GM18498 (cell line): ENCODE data around the gene TBCD.

Source experiments
- ATAC-seq: cut with Tn5 transposase; IDR thresholded peaks from one replicate; pipeline ENCODE4 v1.9.1; 2021; ENCODE audit warnings: mild to moderate bottlenecking, moderate library complexity; ENCODE audit not compliant: unreplicated experiment

The TBCD gene

DNA sequence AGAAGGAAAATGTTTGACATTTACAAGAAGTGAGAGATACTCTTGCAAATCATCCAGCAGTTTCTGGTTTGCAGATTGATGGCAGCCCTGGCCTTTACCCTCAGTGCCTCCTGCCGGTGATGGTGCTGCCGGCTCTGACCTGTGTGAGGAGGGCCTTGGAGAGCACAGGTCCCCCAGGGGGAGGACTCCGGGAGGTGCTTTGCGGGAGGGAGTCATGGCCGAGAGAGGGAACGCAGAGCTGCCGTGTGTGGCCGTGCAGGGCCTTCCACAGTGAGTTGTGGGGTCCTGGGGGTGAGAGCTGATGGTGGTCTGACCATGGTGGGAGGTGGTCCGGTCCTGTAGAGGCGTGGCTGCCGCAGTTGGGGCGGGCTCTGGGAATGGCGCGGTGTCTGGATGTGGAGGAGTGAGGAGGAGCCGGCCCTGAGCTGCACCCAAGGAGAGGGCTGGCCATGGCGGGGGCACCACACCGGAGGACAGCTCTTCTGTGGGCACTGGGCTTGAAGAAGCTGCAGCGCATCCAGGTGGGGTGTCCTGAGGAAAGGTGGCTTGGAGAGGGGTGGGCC is 116.0 kb downstream of the TBCD start:
- no peak for ATAC-seq

- no peak for ATAC-seq
Observed at GRCh38 chr17:82868715-82869131, 116.9 kb downstream of the TBCD start.

DNA sequence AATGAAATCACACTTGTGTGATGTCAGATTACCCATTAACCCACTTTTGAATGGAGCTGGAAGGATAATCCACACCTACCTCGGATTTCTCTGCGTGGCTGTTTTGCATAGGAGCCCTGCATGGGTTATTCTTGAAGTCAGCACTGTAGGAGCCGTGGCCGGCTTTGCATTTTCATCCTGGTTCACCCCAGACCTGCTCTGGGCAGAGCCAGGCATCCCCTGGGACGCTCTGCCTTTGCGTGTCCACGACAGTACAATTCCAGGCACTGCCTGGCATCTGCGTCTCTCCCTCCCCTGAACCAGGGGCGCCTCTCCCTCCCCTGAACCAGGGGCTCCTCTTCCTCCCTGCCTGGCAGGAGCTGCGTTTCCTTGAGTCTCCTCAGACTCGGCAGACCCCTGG is 117.7 kb downstream of the TBCD start:
- no peak for ATAC-seq

- no peak for ATAC-seq
Observed at GRCh38 chr17:82870091-82870491, 118.2 kb downstream of the TBCD start.

DNA sequence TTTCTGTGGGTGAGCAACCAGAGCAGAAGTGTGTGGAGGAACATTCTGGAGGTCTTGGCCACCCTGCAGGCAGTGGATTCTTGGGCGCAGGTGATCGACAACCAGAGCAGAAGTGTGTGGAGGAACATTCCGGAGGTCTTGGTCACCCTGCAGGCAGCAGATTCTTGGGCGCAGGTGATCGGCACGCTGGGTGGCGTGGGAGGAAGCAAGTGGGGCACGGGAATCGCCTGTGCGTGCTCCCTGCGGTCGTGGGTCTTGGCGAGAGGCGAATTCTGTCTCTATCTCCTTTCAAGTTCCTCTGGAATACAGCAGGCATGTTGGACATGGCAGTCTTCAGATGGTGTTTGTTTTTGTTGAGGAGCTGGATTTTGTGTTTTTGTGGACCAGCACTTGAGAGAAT is 118.7 kb downstream of the TBCD start:
- ATAC-seq, result no peak

GRCh38 chr17:82871056-82871775 is 119.4 kb downstream of the TBCD start:
- peak; percentile 68 for ATAC-seq

- ATAC-seq, result no peak
Observed at GRCh38 chr17:82871776-82872561, 120.1 kb downstream of the TBCD start.

DNA sequence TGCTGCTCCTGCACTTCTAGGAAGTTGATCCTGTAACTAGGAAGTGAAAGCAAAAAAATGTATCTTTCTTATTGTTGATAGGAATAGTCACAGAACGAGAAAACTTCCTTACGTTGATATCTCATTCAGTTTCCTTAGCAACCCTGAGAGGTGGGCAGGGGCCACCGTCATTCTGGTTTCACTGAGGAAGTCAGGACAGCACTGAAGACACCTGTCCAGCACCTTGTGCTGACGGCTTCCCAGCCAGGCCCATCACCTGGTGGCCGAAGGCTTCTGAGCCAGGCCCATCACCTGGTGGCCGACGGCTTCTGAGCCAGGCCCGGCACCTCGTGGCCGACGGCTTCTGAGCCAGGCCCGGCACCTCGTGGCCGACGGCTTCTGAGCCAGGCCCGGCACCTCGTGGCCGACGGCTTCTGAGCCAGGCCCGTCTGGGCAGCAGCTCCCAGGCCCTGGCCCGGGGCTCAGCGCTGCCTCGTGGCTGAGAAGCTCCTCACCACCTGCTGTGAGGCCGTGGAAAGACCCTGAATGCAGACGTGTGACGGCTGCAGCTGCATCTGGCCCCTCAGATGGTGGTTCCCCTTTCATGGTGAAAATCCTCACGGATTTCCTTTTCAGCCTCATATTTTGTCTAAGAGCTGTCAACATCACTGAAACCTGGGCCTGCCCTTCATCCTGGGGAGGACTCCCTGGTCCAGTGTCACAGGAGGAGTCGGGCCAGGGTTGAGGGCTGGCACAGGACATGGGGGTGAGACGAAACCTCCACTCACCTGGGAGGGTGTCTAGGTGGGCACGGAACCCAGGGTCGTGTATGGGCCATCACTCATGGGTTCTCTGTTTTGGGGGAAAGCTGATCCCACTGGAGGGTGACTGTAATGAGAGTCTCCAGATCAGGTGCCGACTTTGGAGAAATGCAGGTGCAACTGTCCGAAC is 121.0 kb downstream of the TBCD start:
- no peak for ATAC-seq

DNA sequence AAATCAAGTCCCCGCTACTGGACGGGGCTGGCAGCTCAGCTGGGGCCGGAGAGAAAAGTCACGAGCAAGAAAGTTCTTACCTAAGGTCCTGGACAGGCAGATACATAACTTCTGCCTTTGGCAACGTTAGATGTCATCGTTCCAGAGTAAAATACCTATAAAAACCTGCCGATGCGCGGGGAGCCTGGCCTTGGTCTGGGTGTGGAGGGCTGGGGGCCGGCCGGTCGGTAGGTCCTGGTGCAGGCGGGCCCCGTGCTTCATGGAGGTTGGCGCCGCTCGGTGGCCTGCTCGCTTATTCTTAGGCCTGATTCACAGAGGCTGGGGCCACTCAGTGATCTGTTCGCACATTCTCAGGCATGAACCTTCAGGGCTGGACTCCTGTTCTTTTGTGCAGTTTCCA is 121.7 kb downstream of the TBCD start:
- no peak for ATAC-seq

DNA sequence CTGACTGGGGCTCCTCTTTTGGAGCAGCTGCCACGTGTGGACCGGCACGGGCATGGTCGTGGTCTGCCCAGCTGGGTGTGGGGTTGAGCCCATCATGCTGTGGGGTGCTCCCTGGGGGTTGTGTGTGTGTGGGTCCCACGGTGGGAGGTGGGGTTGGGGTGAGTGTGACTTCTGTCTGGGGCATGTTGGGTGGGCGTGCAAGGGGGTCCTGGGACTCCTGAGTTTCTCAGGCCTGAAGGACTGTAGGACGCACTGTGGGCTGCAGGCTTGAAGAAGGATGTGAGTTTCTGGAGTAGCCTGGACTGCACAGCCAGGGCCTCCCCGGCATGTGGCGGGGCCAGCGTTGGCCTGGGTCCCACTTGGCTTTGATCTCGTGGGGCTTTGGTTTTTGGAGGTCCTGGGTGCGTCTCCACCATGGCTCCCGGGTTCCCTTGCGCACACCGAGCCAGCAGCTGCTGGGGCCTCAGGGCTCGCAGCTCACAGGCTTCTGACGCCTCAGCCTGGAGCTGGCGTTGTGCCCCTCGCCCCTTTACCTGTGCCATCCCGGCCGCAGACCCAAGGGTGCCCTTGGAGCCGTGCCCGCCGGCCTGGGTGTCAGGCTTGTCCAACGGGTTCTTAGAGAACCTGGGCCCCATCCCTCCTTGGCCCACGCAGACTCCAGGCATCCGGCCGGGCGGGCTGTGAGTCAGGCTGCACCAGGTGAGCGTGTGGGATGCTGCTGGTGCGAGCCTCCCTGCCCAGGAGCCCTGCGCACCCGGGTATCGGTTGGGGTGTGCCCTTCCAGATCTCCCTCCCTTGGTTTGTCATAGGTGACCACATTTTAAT is 122.4 kb downstream of the TBCD start:
- no peak for ATAC-seq

DNA sequence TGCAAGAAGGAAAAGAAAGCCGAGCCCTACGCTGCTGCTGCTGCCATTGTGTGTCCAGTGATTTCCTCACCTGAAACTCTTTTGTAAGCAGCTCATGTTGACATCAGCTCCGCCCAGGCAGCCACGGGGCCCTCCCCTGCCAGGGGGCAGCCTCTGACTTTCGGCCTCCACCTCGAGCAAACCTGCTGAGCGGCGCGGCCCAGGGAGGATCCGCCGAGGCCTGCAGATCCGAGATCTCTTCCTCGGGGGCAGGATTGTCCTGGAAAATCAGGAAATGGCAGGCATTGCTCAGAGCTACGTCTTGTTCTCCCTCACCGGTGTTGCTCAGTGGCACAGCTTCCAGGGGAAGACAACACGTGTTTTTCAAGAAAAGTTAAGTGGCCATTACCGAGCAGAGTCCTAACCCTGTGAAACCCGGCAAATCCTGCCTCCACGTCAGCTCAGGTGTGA is 123.6 kb downstream of the TBCD start:
- no peak for ATAC-seq

DNA sequence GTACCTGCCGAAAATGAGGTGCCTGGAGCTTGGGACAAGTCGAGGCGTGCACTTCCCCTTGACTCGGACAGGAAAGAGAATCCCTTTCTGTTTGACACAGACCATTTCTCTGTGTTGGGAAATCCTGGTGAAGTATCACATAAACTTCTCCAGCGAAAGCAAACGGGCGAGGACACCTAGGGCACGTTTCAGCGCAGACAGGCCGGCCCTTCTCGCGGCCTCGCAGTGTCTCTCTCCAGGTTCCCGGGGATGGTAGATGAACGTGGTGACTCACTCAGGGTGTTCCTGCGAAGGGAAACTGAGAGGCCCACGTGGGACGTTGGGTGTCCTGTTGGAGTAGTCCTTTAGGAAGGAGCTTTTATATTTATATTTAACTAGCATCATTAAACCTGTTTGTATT is 124.3 kb downstream of the TBCD start:
- ATAC-seq, result no peak

- ATAC-seq, result no peak
Observed at GRCh38 chr17:82876602-82877379, 124.9 kb downstream of the TBCD start.

DNA sequence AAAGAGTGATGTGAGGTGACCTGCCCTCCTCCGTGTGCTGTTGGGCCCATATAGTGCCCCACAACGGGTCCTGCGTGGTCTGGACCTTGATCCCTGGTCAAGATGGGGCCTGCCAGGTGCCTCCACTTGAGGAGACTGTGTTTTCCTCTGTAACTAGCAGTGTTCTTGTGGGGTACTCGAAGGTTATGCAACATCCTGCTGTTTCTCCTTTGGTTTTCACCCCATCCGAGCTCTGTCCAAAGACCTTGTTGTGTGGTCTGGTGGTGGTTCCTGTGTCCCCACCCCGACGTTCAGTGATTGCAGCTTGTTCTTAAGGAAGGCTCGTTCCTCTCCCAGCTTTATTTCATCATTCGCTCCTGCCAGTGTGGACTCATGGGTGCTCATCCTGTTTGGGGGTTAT is 126.7 kb downstream of the TBCD start:
- no peak for ATAC-seq

DNA sequence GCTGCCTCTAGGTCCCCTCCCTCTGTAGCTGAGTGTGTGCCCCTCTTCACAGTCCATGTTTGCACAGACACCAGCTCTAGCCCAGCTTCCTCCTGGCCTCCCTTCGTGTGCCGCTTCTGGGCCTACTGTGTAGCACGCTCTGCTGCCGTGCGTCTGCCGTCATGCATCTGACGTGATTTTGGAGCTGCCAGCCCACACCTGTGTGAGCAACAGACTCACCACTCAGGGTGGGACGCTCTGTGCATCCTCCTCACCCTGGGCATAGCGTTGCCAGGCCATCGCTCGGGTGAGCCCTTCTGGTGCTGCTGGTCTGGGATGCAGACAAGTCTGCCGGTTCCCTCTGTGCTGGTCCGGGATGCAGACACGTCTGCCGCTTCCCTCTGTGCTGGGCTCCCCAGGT is 127.4 kb downstream of the TBCD start:
- no peak for ATAC-seq

GRCh38 chr17:82880620-82881323 is 128.9 kb downstream of the TBCD start:
- ATAC-seq, result no peak

DNA sequence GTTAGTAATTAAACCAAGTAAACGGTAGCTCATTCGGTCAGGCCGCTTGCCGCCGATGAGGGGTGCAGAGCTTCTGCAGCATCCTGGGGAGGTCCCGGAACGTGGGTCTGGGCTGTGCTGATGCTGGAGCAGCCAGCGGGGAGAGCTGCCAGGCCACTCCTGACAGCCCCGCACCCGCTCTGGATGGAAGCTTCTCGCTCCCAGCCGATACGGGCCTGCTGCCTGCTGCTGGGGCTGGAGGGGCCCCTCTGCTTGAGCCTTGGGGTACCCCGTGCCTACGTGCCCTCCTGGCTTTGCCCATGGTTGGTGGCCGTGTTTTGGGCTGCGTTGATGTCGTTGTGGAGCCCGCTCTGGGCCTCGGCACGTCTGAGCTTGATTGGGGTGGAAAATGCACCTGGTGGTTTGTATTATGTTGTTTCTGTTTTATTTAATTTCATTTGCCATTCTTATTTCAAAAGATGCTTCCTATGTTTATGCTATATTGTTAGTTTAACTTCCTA is 129.5 kb downstream of the TBCD start:
- no peak for ATAC-seq

- ATAC-seq, result no peak
Observed at GRCh38 chr17:82881900-82882714, 130.2 kb downstream of the TBCD start.
